GM12892 (cell line): ENCODE results near the gene ARSB.
"Not testable (repeated sequence)": the region's sequence is repeated elsewhere in the genome, so short reads cannot be mapped to it uniquely, and the experiment has no call there.

Experiments
- DNase-seq: peaks from one replicate; pipeline ENCODE4 v3.0.0; 2011; ENCODE audit not compliant: insufficient read length
- FAIRE-seq: peaks from 2 replicates; lab custom pipeline; 2011; peaks lifted over from hg19 to GRCh38; lab: Jason Lieb, UNC
- POLR2A ChIP-seq: IDR thresholded peaks from 2 replicates; pipeline ENCODE4 v1.6.1; 2011; ENCODE audit warnings: low read depth, low read length, control low read depth
- POLR2AphosphoS5 ChIP-seq: IDR thresholded peaks from 2 replicates; pipeline ENCODE4 v1.6.1; 2011; ENCODE audit warnings: low read depth, low read length, control low read depth
- TAF1 ChIP-seq: IDR thresholded peaks from 2 replicates; pipeline ENCODE4 v1.6.1; 2011; ENCODE audit warnings: low read depth, mild to moderate bottlenecking, control low read depth, low read length, borderline replicate concordance

ARSB gene

GRCh38 chr5:78926252-78926651, 58.9 kb downstream of the ARSB start:
- FAIRE-seq, result no peak
- TF ChIP-seq POLR2AphosphoS5, result no peak
- TF ChIP-seq TAF1, result no peak
- TF ChIP-seq POLR2A, result no peak
- DNase-seq, result no peak

DNA sequence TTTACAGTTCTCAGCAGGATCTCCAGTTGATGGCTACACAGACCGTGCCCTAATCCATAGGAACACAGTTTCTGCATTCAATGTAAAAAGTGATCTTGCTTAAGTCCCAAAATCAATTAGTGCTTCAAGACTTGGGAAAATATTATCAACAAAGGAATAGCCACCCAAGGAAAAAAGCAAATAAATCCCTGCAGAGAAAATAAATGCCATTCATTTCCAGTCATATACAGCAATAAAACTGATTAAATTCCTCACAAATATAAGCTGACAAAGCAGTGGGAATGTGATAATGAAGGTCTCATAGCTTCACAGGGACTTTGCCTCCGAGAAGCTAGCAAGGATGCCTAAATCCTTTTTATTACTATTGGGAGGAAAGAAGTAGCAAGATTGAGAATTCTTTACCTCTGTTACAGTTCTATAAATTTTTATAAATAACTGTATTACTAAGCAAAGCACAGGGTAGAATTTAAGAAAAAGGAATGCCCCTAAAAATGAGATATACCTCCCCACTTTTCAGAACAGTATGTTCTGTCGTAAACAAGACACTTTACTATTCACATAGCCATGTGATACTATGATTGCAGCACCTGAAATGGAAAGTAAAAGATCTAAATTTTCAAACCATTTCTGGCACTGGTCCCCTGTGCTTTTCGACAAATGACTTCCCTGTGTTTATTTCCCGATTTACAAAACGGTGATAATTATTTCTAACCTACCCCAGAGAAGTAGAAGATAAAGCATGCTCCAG, 59.8 kb downstream of the ARSB start:
- no peak for DNase-seq
- TF ChIP-seq TAF1 (no peak), POLR2AphosphoS5 (no peak), POLR2A (no peak)
- no peak for FAIRE-seq

GRCh38 chr5:78923622-78923970, 61.5 kb downstream of the ARSB start:
- no peak for FAIRE-seq
- TF ChIP-seq TAF1 (no peak), POLR2A (no peak), POLR2AphosphoS5 (no peak)
- DNase-seq, result no peak

- TF ChIP-seq POLR2A (no peak), POLR2AphosphoS5 (no peak), TAF1 (no peak)
- DNase-seq (no peak), FAIRE-seq (no peak)
Observed at GRCh38 chr5:78922879-78923621, 62.1 kb downstream of the ARSB start.

GRCh38 chr5:78920604-78921003, 64.5 kb downstream of the ARSB start:
- FAIRE-seq, result no peak
- TF ChIP-seq POLR2AphosphoS5, result no peak
- no peak for TF ChIP-seq TAF1
- no peak for TF ChIP-seq POLR2A
- no peak for DNase-seq

DNA sequence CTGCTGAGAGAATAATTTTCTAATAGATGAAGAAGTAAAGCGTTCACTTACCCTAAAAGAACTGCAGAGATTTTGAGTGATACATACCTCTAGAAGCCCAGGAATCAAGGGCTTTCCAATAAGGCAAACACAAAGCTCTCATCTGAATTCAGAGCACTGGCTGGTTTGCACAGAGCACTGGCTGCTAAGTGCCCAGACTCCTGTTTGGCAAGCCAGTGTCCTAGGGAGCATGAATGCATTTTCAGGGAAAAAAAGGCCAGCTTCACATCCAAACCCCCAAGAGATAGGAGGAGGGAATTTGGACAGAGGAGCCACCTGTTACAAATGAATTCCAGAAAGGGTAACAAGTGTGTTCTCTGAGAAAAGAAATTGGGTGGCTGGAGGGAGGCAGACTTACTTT, 65.3 kb downstream of the ARSB start:
- no peak for FAIRE-seq
- TF ChIP-seq TAF1 (no peak), POLR2AphosphoS5 (no peak), POLR2A (no peak)
- no peak for DNase-seq

- DNase-seq, result no peak
- TF ChIP-seq POLR2AphosphoS5 (no peak), POLR2A (no peak), TAF1 (no peak)
- FAIRE-seq, result no peak
Observed at GRCh38 chr5:78916044-78916443, 69.1 kb downstream of the ARSB start.

- TF ChIP-seq TAF1, result no peak
- no peak for TF ChIP-seq POLR2A
- no peak for TF ChIP-seq POLR2AphosphoS5
Observed at GRCh38 chr5:78915170-78915569, 69.9 kb downstream of the ARSB start.

GRCh38 chr5:78912811-78913210, 72.3 kb downstream of the ARSB start:
- no peak for DNase-seq
- TF ChIP-seq POLR2AphosphoS5, result no peak
- TF ChIP-seq TAF1, result no peak
- TF ChIP-seq POLR2A, result no peak
- FAIRE-seq, result no peak

More at GRCh38 chr5:78915170-78915569, 69.9 kb downstream of the ARSB start:
- no peak for FAIRE-seq
- no peak for DNase-seq

GRCh38 chr5:78912085-78912771, 72.9 kb downstream of the ARSB start:
- DNase-seq (no peak), FAIRE-seq (peak; percentile 21)
- TF ChIP-seq TAF1 (no peak), POLR2A (no peak), POLR2AphosphoS5 (no peak)

DNA sequence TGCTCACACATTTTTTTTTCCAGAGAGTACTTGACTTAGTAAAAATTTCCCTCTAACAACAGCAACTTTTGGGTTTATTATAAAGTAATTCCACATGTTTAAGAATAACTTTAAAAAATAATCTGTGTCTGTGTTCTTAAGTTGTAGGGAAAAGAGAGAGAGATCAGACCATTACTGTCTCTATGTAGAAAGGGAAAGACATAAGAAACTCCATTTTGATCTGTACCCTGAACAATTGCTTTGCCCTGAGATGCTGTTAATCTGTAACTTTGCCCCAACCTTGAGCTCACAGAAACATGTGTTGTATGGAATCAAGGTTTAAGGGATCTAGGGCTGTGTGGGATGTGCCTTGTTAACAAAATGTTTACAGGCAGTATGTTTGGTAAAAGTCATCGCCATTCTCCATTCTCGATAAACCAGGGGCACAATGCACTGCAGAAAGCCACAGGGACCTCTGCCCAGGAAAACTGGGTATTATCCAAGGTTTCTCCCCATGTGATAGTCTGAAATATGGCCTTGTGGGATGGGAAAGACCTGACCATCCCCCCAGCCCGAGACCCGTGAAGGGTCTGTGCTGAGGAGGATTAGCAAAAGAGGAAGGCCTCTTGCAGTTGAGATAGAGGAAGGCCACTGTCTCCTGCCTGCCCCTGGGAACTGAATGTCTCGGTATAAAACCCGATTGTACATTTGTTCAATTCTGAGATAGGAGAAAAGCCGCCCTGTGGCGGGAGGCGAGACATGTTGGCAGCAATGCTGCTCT, 75.7 kb downstream of the ARSB start:
- not testable (repeated sequence) for DNase-seq, FAIRE-seq
